Central memory CD8-positive, alpha-beta T cell (primary cell): ENCODE data around the gene NMNAT3.

Experiments used
- ATAC-seq: fragments of 150-1000 bp; cut with Tn5 transposase; replicated peaks from 2 replicates; pipeline ENCODE4 v1.10.0; 2022; ENCODE audit warnings: mild to moderate bottlenecking, moderate FRiP score, moderate number of reproducible peaks; ENCODE audit not compliant: poor library complexity, severe bottlenecking; ENCODE audit errors: extremely low read depth
- DNase-seq, 2 donors: peaks; one replicate each; pipeline ENCODE4 v3.0.0; 2021; ENCODE audit warnings: low spot score in 2 of 2
- H3K27ac Mint-ChIP-seq: one replicate; pipeline ENCODE4 v1.8.0; 2022; ENCODE audit warnings: low read depth, mild to moderate bottlenecking, moderate library complexity, mixed read lengths
- H3K27me3 Mint-ChIP-seq: one replicate; pipeline ENCODE4 v1.8.0; 2022; ENCODE audit warnings: mixed read lengths
- H3K36me3 Mint-ChIP-seq: one replicate; pipeline ENCODE4 v1.8.0; 2022; ENCODE audit warnings: mild to moderate bottlenecking, moderate library complexity, mixed read lengths; ENCODE audit not compliant: insufficient read depth
- H3K4me1 Mint-ChIP-seq: one replicate; pipeline ENCODE4 v1.8.0; 2022; ENCODE audit warnings: mixed read lengths
- H3K4me3 Mint-ChIP-seq: one replicate; pipeline ENCODE4 v1.8.0; 2022; ENCODE audit warnings: mild to moderate bottlenecking, moderate library complexity, mixed read lengths
- H3K9me3 Mint-ChIP-seq: one replicate; pipeline ENCODE4 v1.8.0; 2022; ENCODE audit warnings: mixed read lengths

NMNAT3 gene

GRCh38 chr3:139677388-139678155 is at the start of gene NMNAT3:
Gene NMNAT3, minus strand, starts transcription at chr3:139677972. Its CDS starts 50,248 bp downstream, at chr3:139627724.
- H3K4me1 Mint-ChIP-seq: no peaks in the 10 kb centered on the region
- peak; percentile 96 for ATAC-seq
- DNase-seq: peak; percentile 50 to 60
- no peaks in the 10 kb centered on the region for H3K9me3 Mint-ChIP-seq
- H3K27ac Mint-ChIP-seq: no peak within 1 kb of the TSS
- H3K4me3 Mint-ChIP-seq: peak within 1 kb of the TSS; percentile 72
- no peaks in the 10 kb centered on the region for H3K36me3 Mint-ChIP-seq
- no peaks in the 10 kb centered on the region for H3K27me3 Mint-ChIP-seq

GRCh38 chr3:139721370-139721769 is 43.6 kb upstream of the NMNAT3 start:
- no peak for DNase-seq
- ATAC-seq: no peak
- Mint-ChIP-seq H3K4me3 (no peak overlapping the region), H3K27me3 (no peaks in the 10 kb centered on the region), H3K4me1 (no peaks in the 10 kb centered on the region), H3K36me3 (peaks cover 3% of the 10 kb centered on the region), H3K27ac (no peak overlapping the region), H3K9me3 (no peaks in the 10 kb centered on the region)

GRCh38 chr3:139718415-139718814 is 40.6 kb upstream of the NMNAT3 start:
- DNase-seq (no peak), ATAC-seq (no peak)
- Mint-ChIP-seq H3K27me3 (no peaks in the 10 kb centered on the region), H3K4me1 (no peaks in the 10 kb centered on the region), H3K9me3 (no peaks in the 10 kb centered on the region), H3K27ac (no peak overlapping the region), H3K4me3 (no peak overlapping the region), H3K36me3 (peaks cover 3% of the 10 kb centered on the region)

- H3K9me3 Mint-ChIP-seq: no peaks in the 10 kb centered on the region
- H3K27me3 Mint-ChIP-seq: no peaks in the 10 kb centered on the region
- H3K36me3 Mint-ChIP-seq: no peaks in the 10 kb centered on the region
- ATAC-seq: no peak
- no peak overlapping the region for H3K4me3 Mint-ChIP-seq
- no peaks in the 10 kb centered on the region for H3K4me1 Mint-ChIP-seq
- H3K27ac Mint-ChIP-seq: no peak overlapping the region
- no peak for DNase-seq
Measured at GRCh38 chr3:139716908-139717485, 39.2 kb upstream of the NMNAT3 start.

GRCh38 chr3:139715743-139716360 is 38.1 kb upstream of the NMNAT3 start:
- H3K27me3 Mint-ChIP-seq: peaks cover 6% of the 10 kb centered on the region
- ATAC-seq (no peak), DNase-seq (no peak)
- H3K4me1 Mint-ChIP-seq: no peaks in the 10 kb centered on the region
- H3K27ac Mint-ChIP-seq: no peak overlapping the region
- H3K36me3 Mint-ChIP-seq: no peaks in the 10 kb centered on the region
- no peaks in the 10 kb centered on the region for H3K9me3 Mint-ChIP-seq
- no peak overlapping the region for H3K4me3 Mint-ChIP-seq

- H3K4me3 Mint-ChIP-seq: no peak overlapping the region
- no peak for DNase-seq
- H3K27ac Mint-ChIP-seq: no peak overlapping the region
Measured at GRCh38 chr3:139715166-139715565, 37.4 kb upstream of the NMNAT3 start.

GRCh38 chr3:139710212-139710611 is 32.4 kb upstream of the NMNAT3 start:
- ATAC-seq (no peak), DNase-seq (no peak)
- Mint-ChIP-seq H3K27me3 (peaks cover 28% of the 10 kb centered on the region), H3K4me3 (no peak overlapping the region), H3K9me3 (no peaks in the 10 kb centered on the region), H3K27ac (no peak overlapping the region), H3K36me3 (peaks cover 3% of the 10 kb centered on the region), H3K4me1 (no peaks in the 10 kb centered on the region)

More at GRCh38 chr3:139715166-139715565, 37.4 kb upstream of the NMNAT3 start:
- H3K36me3 Mint-ChIP-seq: no peaks in the 10 kb centered on the region
- no peak for ATAC-seq
- H3K4me1 Mint-ChIP-seq: no peaks in the 10 kb centered on the region
- H3K27me3 Mint-ChIP-seq: peaks cover 12% of the 10 kb centered on the region
- H3K9me3 Mint-ChIP-seq: no peaks in the 10 kb centered on the region

- no peak overlapping the region for H3K4me3 Mint-ChIP-seq
- H3K4me1 Mint-ChIP-seq: no peaks in the 10 kb centered on the region
- DNase-seq: no peak
- H3K36me3 Mint-ChIP-seq: peaks cover 3% of the 10 kb centered on the region
- peaks cover 41% of the 10 kb centered on the region for H3K27me3 Mint-ChIP-seq
- ATAC-seq: no peak
- H3K27ac Mint-ChIP-seq: no peak overlapping the region
- no peaks in the 10 kb centered on the region for H3K9me3 Mint-ChIP-seq
Measured at GRCh38 chr3:139705631-139706030, 27.9 kb upstream of the NMNAT3 start.

- DNase-seq (no peak), ATAC-seq (no peak)
- Mint-ChIP-seq H3K4me3 (no peak overlapping the region), H3K27me3 (peaks cover 15% of the 10 kb centered on the region), H3K4me1 (no peaks in the 10 kb centered on the region), H3K27ac (no peak overlapping the region), H3K9me3 (no peaks in the 10 kb centered on the region), H3K36me3 (no peaks in the 10 kb centered on the region)
Measured at GRCh38 chr3:139696314-139696604, 18.5 kb upstream of the NMNAT3 start.

GRCh38 chr3:139695426-139696313 is 17.9 kb upstream of the NMNAT3 start:
- H3K27ac Mint-ChIP-seq: no peak overlapping the region

GRCh38 chr3:139695007-139695406 is 17.2 kb upstream of the NMNAT3 start:
- ATAC-seq (no peak), DNase-seq (no peak)
- Mint-ChIP-seq H3K4me3 (no peak overlapping the region), H3K9me3 (no peaks in the 10 kb centered on the region), H3K27me3 (peaks cover 3% of the 10 kb centered on the region), H3K36me3 (no peaks in the 10 kb centered on the region), H3K27ac (no peak overlapping the region), H3K4me1 (no peaks in the 10 kb centered on the region)

More at GRCh38 chr3:139695426-139696313, 17.9 kb upstream of the NMNAT3 start:
- Mint-ChIP-seq H3K4me1 (no peaks in the 10 kb centered on the region), H3K36me3 (no peaks in the 10 kb centered on the region), H3K4me3 (no peak overlapping the region), H3K27me3 (peaks cover 10% of the 10 kb centered on the region), H3K9me3 (no peaks in the 10 kb centered on the region)
- DNase-seq (no peak), ATAC-seq (no peak)

- Mint-ChIP-seq H3K27ac (no peak overlapping the region), H3K4me1 (no peaks in the 10 kb centered on the region), H3K4me3 (no peak overlapping the region), H3K36me3 (no peaks in the 10 kb centered on the region), H3K9me3 (no peaks in the 10 kb centered on the region), H3K27me3 (no peaks in the 10 kb centered on the region)
- no peak for DNase-seq
- ATAC-seq: no peak
Measured at GRCh38 chr3:139694542-139694941, 16.8 kb upstream of the NMNAT3 start.
